Activated CD8-positive, alpha-beta memory T cell treated with anti-CD3 and anti-CD28 coated beads, Interleukin-2, amount 50 U/mL, for 48 hours (primary cell): Measurements from ENCODE around the gene CEP89.
"Not testable (repeated sequence)": the region's sequence is repeated elsewhere in the genome, so short reads cannot be mapped to it uniquely, and the experiment has no call there.

ENCODE experiments used
- DNase-seq: peaks from one replicate; pipeline ENCODE4 v3.0.0-alpha.2; 2020

CEP89 gene

DNA sequence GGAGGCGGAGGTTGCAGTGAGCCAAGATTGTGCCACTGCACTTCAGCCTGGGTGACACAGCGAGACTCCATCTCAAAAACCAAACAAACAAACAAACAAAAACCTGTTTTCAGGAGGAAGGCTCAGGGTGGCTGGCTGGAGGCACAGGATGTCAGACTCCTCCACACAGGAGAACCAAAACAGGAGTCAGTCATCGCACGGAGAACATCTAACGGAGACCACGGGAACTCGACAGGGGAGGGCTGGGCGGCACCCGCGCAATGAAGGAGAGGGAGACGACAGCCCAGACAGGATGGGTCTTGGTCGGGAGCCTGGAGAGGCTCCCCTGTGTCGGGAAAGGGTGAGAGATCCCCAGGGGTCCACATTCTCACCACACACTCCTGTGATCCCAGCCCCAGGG, 81.4 kb downstream of the CEP89 start:
- no peak for DNase-seq

DNA sequence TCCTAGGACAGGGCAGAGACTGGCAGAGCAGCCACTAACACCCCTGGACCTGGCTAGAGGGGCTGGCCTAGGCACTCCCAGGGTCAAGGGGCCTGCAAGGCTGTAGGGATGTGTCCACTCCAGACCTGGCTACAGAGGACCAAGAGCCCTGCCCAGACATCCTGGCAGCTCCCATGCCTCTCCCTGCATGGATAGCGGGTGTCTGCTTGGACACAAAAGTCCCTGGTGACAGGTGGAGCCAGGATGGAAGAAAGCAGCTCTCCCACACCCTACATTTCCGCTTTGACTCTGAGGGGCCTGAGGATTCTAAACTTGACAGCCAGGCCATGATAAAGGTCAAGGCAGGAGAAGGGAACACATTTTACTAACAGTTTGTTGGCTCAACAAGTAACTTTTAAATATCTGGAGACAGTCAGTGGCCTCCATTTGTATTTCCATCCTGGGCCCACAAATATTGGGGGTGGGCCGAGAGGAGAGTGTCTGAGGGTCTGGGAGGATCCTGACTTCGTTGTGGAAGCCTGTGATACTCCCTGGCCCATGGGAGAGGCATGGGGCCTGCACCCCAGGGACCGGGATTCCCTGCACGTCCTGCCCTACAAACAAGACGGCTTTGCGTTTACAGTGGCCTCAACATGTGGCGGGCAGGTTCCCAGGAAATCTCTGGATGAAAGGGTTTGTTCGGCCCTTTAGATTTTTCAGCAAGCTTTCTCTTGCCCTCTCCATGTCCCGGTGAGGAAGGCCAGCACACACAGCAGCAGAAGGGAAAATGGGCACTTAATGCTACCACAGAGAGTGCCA, 82.4 kb downstream of the CEP89 start:
- DNase-seq = no peak

DNA sequence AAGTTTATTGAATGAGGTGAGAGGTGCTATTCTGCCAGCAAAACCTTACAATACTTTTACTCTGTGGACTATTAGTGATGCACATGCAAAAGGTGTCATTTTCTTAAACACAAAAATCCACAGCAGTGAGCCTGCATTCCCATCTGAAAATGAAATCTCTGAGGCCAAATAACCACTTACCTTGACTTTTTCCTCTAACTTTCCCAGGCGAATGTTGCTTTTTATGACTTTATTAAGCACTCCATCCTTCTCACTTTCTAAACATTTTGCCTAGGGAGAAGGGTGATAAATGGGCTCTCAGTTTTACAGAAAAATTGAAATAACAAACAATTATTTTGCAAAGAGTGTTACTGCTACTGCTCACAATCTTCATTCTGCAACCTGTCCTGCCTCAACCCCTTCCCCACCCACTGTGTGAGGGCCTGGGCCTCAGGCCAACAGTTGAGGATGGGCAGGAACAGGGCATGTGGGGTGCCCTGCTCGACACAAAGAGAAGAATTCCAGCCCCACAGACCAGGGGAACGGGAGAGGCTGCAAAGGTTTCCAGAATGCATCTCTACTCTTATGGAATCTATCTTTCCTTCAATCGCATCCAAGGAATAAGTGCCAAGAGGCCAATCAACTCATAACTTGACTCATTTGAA, 84.1 kb downstream of the CEP89 start:
- no peak for DNase-seq

DNA sequence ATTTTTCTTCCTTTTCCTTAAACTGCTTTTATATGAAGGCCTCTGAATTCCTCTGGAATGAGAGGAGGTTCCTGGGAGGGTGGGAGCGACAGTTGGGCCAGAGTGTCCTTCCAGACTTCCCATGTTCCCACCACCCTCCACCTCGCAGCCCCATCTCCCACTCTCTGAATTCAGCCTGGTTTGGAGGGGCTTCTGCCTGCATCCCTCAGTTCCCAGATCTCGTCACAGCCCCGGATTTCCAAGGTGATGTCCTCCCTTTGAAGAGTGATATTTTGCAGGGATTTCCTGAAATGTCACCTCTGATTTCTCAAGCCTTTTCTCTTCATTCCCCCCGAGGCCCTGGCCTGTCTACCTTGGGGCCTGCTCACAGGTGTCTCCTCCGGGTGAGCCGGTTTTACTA, 85.5 kb downstream of the CEP89 start:
- DNase-seq = no peak

DNA sequence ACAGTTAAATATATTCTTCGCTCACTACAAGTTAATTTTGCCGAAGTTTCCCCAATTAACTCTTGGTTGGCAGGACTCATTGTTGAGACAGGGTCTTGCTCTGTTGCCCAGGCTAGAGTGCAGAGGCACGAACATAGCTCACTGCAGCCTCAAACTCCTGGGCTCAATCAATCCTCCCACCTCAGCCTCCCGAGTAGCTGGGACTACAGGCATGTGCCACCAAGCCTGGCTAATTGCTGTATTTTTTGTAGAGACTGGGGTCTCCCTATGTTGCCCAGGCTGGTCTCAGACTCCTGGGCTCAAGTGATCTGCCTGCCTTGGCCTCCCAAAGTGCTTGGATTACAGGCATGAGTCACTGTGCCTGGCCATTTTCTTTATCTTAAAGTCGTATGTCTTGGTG, 86.5 kb downstream of the CEP89 start:
- not testable (repeated sequence) for DNase-seq

DNA sequence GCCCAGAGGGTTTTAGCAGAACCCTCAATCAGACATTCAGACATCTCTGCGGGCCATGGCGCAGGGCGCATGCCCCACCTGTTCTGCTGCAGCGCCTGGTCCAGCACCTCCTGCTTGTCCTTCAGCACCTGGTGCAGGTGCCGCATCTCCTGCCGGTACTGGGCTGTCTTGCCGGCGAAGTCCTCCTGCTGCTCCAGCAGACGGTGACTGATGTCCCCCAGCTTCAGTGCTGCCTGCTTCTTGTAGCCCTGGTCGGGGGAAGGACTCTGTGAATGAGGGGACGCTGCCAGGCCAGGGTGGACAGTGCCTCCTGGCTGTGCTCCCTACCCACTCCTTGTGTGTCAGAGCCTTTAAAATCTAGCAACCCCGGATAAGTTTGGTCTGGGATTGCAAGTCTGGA, 90.0 kb downstream of the CEP89 start:
- DNase-seq = no peak

DNA sequence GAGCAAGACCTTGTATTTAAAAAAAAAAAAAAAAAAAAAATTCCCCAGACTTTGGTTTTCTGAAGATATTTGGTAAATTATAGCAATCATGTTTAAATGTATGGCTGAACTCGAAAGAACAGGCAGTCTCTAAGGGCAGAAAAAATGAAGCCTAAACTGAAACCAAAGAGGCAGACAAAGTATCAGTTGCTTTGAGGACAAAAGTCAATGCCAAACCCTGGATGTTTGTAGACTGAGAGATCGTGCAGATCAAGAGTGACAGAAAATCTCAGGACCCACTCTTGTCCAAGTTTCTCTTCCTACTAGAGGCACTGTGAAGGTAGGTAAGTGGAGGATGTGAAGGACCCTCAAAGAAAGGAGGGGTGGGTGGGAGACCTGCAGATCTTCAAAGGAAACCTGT, 91.1 kb downstream of the CEP89 start:
- no peak for DNase-seq

DNA sequence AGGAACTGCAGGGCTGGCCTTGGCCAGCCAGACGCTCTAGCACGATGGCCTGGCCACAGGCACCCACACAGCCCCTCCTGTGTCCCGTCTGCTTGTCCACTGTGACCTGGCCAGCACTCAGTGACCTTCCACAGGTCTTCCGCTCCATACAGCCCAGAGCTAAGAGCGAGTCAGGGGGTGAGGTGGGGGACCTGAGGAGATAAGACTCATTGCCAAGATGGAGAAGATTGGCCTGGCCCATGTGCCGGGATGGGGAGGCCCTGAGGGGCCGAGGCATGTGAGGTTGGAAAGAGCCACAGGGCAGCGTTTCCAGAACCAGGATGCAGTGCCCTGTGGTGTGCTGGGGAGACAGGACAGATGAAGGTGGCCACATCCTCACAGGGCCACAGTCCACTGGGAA, 92.0 kb downstream of the CEP89 start:
- DNase-seq = no peak

DNA sequence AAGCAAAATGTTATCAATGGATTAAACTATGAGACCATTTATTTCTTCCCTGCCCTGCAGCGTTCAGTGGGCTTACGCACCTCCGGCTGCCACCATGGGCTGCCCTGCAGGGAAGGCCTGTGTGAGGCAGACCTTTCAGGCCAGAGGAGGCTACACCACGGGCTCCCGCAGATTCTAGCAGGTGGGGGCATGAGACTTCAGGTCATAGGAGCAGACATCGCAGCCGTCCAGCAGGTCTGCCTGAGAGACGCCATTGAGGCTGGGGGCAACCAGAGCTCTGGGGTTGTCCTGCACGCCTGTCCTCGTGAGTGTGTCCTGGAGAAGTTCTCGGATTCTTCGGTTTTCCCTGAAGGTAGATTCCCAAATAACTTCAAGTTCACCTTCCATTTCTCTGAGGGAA, 92.8 kb downstream of the CEP89 start:
- no peak for DNase-seq

DNA sequence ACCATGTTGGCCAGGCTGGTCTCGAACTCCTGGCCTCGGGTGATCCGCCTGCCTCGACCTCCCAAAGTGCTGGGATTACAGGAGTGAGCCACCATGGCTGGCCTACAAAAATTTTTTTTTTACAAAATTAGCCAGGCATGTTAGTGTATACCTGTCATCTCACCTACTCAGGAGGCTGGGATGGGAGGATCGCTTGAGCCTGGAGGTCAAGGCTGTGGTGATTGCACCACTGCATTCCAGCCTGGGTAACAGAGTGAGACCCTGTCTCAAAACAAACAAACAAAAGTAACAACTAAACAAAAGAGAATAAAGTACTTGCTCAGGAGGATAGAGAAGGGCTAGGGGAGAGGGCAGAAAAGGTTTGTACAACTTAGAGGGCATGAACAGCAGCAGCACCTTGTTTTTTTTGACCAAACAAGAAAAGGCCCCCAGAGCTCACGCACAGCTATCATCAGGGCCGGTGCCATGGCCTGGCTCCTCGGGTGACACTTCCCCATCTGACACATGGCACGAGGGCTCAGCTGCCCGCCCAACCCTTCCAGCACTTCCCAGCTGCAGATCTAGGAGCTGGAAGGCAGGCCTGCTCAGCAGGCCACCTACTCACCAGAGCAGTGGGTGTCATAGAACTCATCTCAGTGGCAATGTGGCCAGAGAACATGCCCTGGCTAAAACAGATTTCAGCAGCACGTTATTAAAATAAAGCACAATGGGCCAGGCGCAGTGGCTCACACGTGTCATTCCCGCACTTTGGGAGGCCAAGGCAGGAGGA, 93.6 kb downstream of the CEP89 start:
- no peak for DNase-seq

DNA sequence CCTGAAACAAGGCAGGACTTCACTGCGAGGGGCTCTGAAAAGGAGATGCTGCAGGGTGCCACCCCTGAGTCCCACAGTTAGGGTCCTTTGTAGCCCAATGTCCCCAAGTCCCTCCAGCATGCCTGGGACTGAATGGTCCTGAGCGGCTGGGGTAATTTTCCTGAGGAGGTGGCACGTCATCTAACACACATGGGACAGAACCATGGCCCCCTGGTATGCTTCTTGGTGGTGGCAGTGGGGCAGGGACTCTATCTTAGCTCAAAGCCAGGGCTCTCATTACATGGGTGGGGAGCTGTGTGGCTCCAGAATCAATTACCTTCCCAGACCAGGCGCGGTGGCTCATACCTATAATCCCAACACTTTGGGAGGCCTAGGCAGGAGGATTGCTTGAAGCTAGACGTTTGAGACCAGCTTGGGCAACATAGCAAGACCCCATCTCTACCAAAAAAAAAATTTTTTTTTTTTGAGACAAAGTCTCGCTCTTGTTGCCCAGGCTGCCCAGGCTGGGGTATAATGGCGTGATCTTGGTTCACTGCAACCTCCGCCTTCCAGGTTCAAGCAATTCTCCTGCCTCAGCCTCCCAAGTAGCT, 94.3 kb downstream of the CEP89 start:
- no peak for DNase-seq

DNA sequence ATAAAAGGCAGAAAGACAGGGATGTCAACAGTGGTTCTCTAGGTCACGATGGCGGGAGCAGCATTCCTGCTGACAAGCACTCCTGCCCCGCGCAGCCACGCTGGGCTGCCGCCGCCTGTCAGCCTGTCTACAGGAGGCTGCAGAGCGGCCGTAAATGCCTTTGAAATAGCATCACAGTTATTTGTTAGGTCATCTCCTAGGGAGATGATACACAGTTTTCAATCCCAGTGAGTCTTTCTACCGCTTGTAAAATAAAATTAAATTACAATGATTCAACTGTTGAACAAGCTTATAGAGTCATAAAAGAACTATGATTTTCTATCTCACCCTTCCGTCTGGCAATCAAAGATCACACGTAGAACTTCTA, 94.9 kb downstream of the CEP89 start:
- no peak for DNase-seq

DNA sequence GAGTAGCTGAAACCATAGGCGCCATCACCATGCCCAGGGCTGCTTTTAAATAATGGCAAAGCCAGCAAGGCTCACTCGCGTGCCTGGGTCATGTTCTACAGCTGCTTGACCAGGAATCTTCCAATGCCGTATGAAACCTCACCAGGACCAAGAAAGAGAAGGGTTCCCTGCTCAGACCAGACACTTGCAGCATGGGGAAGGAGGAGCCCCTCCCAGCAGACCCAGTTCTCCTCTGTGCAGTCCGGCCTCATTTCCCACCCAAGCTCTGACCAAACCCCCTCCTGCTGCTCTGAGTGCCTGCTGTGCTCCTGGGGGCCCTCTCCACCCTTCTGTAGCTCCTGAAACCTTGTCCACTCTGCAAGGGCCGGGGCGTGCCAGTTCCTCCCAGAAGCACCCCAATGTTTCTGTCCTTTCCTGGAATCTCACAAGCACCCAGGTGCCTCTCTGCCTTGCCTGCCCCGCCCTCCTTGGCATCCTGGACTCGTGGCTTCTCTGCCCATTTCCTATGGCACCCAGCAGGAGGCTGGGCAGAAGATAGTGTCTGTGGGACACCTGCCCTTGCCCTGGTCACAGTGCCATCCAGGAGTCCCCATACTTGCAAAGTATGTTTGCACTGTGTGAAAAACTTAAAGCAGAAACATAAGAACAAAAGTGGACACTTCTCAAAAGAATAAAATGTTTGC, 95.4 kb downstream of the CEP89 start:
- DNase-seq = no peak

DNA sequence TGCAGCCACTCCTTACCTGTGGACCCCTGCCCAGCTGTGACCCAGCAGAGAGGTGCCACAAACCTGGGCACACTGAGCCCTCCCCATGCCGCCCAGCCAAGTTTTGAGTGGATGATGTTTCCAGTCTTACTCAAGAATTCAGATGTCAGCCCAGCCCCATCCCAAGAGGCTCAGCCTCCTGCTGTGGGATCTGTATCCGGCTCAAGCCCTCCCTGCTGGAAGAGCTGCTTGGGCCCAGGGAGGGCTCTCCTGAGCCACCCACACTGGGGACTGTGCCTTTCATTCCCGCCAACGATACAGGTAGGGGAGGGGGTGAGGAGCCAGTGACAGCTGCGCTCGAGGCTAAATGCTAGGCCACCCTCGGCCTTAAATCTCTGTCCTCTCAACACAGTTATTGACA, 96.3 kb downstream of the CEP89 start:
- DNase-seq = no peak

DNA sequence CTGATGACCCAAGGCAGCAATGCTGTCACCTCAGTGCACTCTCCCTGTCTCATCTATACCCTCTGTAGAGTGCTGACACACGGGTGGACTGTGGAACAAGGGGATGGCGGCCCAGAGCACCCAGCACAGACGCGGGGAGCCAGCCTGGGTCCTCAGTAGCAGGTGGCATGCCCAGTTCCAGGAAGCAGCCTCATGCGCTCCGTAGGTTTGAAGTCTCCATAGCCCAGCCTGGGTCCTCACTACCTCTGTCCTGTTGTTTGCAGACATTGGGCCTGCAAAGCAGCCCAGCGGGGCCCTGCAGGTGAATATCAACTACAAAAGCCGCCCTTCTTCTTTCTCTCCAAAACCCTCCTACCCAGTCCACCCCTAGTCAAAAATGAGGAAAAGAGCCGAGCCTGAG, 97.2 kb downstream of the CEP89 start:
- no peak for DNase-seq

DNA sequence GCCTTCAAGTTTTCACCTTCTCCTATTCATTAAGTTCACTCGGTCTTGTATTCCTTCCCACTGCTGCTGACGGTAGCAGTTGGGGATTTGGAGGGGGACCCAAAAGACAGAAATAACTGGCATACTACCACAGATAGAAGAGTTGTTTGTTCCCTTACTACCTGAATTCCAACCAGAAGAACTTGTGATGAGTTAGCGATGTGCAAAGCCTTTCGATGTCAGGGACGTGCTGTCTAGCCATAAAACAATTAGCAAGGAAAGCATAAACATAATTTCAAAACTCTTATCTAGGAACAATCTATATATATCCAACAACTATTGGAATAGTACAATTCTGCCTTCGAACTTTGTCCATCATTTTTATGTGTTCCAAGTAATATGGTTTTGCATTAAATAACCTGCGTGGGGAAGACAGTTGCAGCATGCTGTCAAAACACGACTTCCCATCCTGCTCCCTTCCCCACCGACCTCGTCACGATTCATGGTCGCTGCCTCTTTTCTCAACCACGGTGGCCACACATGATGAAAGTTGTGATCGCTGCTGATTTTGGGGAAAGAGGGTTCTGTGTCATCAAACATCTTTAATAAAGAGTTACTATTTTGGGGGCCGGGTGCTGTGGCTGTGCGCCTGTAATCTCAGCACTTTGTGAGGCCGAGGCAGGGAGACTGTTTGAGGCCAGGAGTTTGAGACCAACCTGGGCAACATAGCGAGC, 98.4 kb downstream of the CEP89 start:
- DNase-seq = peak; percentile 61

DNA sequence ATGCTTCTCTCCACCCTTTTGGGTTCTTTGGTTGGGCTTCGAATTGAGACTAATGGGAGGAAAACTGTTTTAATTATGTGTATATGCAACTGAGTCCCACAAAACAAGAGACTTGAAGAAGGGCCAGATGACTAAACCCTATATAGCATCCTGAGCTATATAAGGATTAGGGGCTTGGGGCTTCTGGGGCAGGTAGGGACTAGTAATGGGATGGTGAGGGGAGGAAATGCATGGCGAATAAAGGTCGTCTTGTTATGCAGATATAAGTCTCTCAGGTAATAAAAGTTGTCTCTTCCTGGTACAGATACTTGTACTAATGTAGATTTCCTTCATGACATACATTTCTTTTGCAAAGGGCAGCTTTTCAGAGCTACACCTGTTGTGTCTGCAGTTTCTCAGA, 99.4 kb downstream of the CEP89 start:
- DNase-seq = no peak

DNA sequence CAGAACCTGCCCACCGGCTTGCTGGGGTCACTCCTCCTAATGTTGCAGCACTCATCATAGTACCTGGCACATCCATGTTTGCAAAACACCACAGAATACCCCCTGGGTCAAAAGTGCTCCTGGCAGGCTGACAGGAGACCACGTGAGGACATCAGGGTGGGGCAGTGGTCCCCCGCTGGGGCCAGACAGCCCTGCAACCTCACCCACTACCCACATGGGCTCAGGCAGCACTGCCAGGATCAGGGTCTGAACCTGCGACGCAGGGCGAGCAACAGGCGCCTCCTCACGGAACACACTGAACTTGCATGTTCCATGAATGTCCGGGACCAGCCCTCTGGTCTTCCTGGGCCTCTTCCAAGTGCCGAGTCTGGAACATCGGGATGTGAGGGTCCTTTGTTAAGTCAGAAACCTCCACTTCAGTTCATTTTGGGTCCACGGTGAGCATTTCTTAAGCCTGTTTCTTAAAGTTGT, 100.7 kb downstream of the CEP89 start:
- DNase-seq = no peak

DNA sequence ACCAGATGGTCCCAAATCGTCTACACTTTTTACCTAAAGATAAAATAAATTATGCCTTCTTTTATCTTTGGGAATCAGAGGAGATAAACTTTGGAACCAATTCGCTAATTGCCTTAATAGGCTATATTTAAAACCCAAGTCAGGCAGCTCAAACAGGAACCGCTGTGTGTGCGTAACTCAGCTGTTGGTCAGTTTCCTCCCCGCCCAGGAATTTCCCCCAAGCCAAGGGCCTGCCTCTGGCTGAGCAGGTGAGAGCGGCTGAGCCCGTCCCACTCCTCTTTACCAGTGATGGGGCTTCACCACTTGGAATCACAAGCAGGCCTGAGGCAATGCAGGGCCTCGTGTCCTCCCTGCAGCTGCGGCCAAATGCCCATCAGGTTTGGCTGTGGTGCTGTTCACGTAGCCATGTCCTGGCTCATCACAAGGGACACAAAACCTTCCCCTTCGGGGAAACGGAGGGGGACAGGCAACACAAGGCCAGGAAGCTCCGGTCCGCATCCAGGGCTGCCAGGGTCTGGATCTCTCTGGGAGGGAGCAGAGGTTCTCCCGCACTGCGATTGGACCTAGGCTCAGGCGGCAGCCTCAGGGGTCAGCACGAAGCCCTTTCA, 101.7 kb downstream of the CEP89 start:
- no peak for DNase-seq

DNA sequence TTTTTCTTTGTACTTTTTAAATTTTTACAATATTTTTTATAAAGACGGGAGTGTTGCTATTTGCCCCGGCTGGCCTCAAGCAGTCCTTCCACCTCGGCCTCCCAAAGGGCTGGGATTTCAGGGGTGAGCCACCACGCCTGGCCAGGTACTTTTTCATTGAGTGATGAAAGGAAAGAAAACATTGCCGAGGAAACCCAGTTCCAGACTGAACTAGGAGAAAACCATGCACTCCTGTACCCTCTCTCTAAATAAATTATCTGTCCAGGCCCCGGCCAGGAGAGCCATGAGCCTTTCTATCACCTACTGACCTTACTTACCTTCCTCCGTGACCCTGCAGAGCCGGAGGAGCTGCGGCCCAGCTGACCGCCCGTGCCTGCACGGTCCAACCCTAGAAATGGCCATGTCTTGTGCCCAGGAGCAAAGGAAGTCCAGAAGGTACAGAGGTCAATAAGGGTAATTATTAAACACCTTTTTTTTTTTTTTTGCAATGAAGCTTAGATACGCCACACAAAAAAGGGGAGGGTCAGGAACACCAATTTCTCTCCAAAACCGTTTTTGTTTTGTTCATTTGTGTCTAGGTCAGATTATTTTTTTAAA, 102.3 kb downstream of the CEP89 start, which contains the start of gene SLC7A9:
TSS of gene SLC7A9 (minus strand) at position 399 of the 597 bp plus-strand sequence. CDS start 1,233 bp downstream, outside the sequence.
- DNase-seq = peak; percentile 23
